NCI-H1694 (cell line): Measurements from ENCODE around the gene RRAGC.
"Not testable (repeated sequence)": the region's sequence is repeated elsewhere in the genome, so short reads cannot be mapped to it uniquely, and the experiment has no call there.

Source experiments
- DNase-seq: peaks from one replicate; lab custom pipeline; 2025; lab: John Stamatoyannopoulos, UW

RRAGC gene

GRCh38 chr1:38858833-38859560 lies 575 bp downstream of the RRAGC start:
- DNase-seq, result no peak

GRCh38 chr1:38852780-38853179 lies 6.8 kb downstream of the RRAGC start:
- no peak for DNase-seq

DNA sequence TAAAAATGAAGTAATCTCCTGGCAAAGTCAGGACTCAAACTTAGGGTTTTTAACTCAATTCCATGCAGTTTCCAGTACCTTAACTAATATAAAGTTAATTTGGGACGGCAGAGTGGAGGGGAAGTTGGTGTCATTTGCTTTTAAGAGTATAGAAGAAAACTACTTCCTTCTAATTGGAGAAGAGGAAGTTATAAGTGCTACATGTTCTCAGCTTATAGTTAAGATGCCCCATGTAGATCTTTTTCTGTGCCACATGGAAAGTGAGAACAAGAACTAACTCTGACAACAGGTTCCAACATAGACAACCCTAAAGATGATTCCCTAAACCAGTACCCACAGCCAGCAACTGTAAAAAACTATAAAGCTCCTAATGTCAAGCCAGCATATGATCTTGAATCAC lies 11.5 kb downstream of the RRAGC start:
- no peak for DNase-seq

- DNase-seq, result no peak
Measured at GRCh38 chr1:38846210-38846609, 13.4 kb downstream of the RRAGC start.

DNA sequence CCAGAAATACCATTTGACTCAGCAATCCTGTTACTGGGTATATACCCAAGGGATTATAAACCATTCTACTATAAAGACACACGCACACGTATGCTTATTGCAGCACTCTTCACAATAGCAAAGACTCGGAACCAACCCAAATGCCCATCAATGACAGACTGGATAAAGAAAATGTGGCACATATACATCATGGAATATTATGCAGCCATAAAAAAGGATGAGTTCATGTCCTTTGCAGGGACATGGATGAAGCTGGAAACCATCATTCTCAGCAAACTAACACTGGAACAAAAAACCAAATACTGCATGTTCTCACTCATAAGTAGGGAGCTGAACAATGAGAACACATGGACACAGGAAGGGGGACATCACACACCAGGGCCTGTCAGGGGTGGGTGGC lies 14.5 kb downstream of the RRAGC start:
- not testable (repeated sequence) for DNase-seq

DNA sequence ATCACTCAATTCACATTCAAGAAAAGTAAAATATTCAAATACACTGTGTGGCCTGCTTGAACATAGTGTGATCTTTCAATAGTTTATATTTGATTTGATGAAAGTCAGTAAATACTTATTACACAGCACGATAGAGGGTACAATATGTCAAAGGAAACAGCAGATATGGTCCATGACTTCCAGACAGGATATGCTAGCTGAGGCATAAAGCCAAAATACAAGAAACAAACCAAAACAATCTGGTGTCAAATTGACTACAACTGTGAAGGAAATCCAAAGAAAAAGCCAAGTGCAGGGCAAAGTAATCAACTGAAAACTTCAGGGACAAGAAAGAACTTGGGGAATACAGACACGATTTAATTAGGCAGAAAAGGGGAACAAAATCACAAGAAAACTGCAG lies 19.3 kb downstream of the RRAGC start:
- no peak for DNase-seq

DNA sequence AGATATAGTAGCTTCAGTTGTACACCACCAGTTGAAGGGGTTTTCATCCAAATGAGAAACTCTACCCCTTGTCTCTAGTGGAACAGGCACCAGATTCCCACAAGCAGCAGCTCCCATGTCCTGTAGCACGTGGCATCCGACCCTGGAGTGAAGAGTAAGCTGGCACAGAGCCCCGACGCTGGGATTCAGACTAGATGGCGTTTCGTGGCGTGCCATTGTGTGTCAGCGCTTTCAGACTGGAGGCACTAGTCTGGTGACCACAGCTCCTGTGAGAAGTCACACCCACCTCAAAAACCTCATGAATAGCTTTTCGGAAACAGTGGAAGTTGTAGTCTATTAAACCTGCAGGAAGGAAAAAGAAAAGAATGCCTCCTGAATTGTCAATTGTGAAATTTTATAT lies 20.2 kb downstream of the RRAGC start:
- DNase-seq, result no peak

DNA sequence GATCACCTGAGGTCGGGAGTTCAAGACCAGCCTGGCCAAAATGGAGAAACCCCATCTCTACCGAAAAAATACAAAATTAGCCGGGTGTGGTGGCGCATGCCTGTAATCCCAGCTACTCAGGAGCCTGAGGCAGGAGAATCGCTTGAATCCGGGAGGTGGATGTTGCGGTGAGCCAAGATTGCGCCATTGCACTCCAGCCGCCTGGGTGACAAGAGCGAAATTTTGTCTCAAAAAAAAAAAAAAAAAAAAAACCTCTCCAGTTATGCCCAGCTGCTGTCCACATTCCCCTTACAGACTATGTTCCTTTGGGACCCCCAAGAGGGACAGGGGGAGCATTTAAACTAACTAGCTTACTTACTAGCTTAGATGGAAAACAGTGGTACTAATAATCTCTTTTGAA lies 23.3 kb downstream of the RRAGC start:
- not testable (repeated sequence) for DNase-seq

DNA sequence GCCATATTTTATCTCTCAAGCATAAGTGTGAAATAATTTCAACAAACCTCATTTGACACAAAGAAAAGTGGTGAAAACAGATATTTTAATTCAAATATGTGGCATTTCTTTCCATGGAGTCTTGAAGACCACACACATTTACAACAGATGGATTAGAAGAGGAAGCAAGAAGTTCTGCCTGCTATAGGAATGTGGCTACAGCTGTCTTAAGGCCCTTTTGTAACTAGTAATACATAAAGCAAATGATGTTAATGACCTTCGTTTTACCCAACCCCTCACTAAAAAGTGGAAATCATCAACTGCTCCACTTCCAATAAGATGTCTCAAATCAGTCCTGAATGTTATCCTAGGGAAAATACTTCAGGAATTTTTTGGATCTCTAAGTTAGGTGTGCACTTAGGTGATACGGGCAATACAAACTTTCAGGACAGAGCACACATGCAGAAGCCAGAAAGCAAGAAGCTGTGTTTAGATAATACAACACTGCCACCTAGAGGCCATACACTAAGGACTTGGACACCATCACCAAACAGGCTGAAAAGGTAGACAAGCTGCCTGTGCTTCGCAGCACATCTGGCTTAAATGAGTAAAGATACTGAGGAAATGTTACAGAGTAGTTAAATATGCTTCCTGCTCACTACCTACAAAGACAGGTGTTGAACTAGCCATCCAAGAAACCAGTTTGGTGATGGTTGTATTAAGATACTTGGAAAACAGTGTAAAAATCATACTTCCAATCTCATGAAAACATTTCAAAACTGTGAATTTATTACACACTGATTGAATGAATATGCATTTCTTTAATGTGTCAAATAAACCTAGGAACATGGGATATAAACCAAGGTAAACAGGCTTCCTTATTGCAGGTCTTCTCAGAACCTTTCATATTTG lies 24.4 kb downstream of the RRAGC start:
- peak; percentile 72 for DNase-seq

DNA sequence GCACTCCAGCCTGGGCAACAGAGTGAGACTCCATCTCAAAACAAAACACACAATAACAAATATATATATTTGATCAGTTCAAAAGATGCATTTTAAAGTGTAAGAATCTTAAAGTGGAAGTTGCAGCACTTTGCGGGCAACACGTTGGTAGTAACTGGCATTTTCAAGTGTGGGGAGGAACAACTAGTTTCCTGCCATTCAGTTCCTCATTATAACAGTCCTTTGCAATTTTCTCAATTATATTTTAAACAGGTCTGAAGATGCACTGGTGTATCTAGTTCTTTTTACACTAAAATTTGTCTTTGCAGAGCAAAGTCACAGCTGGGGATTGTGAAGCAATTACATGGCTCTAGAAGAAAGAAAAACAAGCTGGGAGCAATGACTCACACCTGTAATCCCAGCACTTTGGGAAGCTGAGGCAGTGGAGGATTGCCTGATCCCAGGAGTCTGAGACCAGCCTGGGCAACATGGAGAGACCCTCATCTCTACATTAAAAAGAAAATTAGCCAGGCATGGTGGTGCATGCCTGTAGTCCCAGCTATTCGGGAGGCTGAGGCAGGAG lies 25.3 kb downstream of the RRAGC start:
- no peak for DNase-seq

- DNase-seq, result no peak
Measured at GRCh38 chr1:38833146-38833545, 26.4 kb downstream of the RRAGC start.

DNA sequence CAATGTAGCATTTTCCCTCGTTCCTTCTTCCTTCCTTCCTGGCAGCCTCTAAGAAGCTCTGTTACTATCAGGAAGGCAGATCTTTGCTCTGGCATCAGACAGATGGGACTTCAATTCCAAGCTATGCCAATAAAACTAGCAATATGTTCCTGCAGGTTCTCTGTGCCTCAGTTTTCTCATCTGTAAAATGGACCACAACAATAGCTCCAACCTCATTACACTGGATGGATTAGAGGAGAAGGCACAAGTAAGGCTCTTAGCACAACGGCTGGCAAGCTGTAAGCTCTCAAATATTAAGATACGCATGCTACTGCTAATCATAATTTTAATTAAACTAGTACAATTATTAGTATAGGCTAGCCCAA lies 27.2 kb downstream of the RRAGC start:
- no peak for DNase-seq

DNA sequence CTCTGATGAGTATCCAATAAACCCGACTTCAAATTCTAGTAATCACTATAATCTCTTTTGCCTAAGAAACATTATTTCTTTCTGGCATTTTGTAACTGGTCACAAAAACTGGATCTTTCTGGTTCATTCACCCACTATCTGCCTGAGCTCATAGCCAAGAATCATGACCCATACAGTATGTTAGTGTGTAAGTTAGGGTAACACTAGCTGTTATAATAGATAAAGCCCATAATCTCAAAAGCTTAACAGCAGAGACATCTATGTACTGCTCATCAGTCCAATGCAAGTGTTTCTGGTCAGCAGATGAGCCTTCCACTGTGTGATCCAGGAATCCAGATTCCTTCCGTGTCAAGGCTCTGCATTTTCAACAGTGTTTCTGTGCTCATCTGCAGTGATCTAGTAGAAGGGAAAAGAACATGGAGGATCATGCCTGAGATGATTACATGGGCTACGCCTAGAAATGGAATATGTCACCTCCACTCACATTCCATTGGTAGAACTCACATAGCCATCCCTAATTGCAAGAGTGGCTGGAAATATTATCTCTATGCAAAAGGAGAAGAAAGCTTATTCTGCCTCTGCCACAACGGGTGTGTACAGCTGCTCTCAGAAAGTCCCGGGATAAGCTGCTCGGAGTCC lies 27.7 kb downstream of the RRAGC start:
- DNase-seq, result no peak

- no peak for DNase-seq
Measured at GRCh38 chr1:38829368-38829767, 30.2 kb downstream of the RRAGC start.

- DNase-seq, result no peak
Measured at GRCh38 chr1:38827318-38827717, 32.3 kb downstream of the RRAGC start.

DNA sequence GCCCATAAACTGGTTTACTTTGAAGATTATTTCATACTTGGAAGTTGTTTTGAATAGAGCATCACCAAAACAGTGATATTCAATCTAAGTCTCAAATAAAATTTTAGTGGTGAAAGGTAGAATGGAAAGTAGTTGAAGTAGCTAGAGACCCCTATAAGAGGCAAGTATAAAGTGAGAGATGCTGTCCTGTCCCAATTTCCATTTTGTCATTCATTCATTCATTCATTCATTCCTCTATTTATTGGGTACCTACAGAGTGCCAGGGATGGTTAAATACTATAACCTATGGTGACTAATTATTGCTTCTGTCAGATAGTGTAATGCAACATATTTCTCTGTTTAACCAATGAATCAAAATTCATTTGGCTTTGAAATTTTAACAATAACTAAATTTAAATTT lies 32.7 kb downstream of the RRAGC start:
- DNase-seq, result no peak

DNA sequence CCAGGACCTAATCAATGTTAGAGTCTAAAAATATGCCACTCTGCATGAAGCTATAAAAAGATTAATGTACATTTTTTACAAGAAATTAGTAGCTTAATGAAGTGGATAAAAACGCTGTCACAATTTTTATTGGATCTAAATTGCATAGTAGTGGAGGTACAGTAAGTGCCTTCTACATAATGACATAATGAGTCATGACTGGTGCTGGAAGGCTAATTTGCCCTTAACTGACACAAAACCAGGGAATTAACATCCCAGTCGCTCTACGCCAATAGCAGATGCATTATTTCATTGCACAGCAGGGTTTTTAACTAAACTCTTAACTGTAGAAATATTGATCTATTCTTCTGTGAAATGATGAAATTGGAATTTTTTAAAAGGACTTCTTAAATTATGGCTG lies 33.3 kb downstream of the RRAGC start:
- no peak for DNase-seq

DNA sequence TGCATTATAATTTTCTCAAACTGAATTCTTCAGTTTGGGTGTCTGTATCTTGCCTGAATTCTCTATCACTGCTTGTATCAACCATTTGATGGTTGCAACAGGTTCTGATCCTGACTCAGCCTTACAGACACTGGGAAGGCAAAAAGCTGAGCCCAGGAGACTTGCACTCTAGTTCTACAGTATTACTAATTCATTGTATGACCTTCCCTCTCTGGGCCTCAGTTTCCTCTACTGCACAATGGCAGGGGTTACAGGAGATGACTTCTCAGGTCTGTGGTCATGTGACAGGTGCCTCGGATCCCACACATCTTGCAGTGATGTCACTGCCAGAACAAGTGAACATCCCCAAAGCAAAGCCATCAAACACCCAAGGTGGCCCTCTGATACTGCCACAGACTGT lies 38.7 kb downstream of the RRAGC start:
- no peak for DNase-seq

- DNase-seq, result no peak
Measured at GRCh38 chr1:38819516-38819915, 40.1 kb downstream of the RRAGC start.

DNA sequence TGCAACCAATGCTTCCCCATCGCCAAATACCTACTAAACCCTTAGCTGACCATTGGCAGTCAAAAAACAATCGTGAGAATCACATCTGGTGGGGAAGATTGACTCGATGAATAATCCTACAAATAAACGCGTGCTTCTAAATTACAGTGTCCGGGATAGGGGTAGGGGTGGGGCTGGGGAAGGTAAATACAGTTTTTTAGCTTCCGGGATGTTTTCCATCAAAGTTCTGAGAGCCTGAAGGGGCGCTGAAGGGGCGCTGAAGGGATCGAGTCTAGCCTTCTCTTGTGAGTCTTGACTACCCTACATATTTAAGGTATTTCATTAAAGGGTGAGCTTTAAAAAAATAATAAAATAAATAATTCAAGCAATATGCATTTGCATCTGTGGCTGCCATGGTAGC lies 40.5 kb downstream of the RRAGC start:
- no peak for DNase-seq

GRCh38 chr1:38818175-38818976 lies 41.2 kb downstream of the RRAGC start:
- DNase-seq, result no peak
